Activated naive CD8-positive, alpha-beta T cell treated with anti-CD3 and anti-CD28 coated beads, Interleukin-2, amount 10 ng/mL, durations not matched to agents 7 days and 5 days (primary cell): ENCODE results near the gene KLK3. TPM values are rescaled to one million over a fixed set of nuclear protein-coding genes. Genes with fewer than 3 reads are reported as not detected.
A peak's percentile ranks its signal among the peaks of the same experiment; 100 is the strongest.
"Not testable (repeated sequence)": the region's sequence is repeated elsewhere in the genome, so short reads cannot be mapped to it uniquely, and the experiment has no call there.

Experiments
- ATAC-seq: fragments of 150-1000 bp; cut with Tn5 transposase; one replicate; pipeline ENCODE4 v1.10.0; 2021; ENCODE audit warnings: low read depth, moderate library complexity
- POLR2A ChIA-PET: fragments of 350-600 bp; sonication (Branson Sonifier 250); formaldehyde crosslinking; loops from one replicate; lab custom pipeline; 2021; ENCODE audit warnings: antibody characterized with exemption; lab: Charles Lee
- DNase-seq: peaks from one replicate; pipeline ENCODE4 v3.0.0; 2021
- H3K27ac Mint-ChIP-seq: one replicate; pipeline ENCODE4 v1.8.0; 2022; ENCODE audit warnings: mild to moderate bottlenecking, mixed read lengths
- H3K27me3 Mint-ChIP-seq: one replicate; pipeline ENCODE4 v1.8.0; 2022; ENCODE audit warnings: mild to moderate bottlenecking, moderate library complexity, mixed read lengths
- H3K36me3 Mint-ChIP-seq: one replicate; pipeline ENCODE4 v1.8.0; 2021; ENCODE audit warnings: mild to moderate bottlenecking, mixed read lengths
- H3K4me1 Mint-ChIP-seq: one replicate; pipeline ENCODE4 v1.8.0; 2021; ENCODE audit warnings: mixed read lengths
- H3K4me3 Mint-ChIP-seq: one replicate; pipeline ENCODE4 v1.8.0; 2022; ENCODE audit warnings: mild to moderate bottlenecking, moderate library complexity, mixed read lengths
- H3K9me3 Mint-ChIP-seq: one replicate; pipeline ENCODE4 v1.8.0; 2021; ENCODE audit warnings: mixed read lengths
- total RNA-seq, 2 experiments: library from RNA; stranded (reverse); gene quantifications; one replicate each; pipeline ENCODE4 v1.2.3, GENCODE V29; 2021

KLK3 gene
- total RNA-seq, 2 experiments from 2014 or later, result not detected

DNA sequence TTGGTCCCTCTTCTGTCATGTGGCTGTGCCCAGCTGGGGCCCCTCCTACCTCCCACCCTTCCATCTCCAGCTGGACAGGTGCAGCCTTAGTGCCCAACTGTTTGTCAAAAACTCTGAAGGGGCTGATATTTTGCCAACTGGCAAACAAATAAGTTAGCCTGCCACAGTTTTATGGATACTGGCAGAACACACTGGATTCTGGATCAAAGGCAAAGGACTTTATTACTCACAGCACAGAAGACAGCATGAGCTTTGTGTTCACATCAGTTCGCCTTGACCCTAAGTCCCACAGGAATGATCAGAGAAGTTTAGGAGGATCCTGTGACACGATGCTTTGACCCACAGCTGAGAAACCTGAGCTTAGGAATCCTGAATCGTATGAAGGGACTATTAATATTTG lies 34.9 kb downstream of the KLK3 start:
- ATAC-seq (no peak), DNase-seq (no peak)
- POLR2A ChIA-PET, result no interaction called here
- Mint-ChIP-seq H3K27ac (no peak overlapping the region), H3K27me3 (peaks cover 30% of the 10 kb centered on the region), H3K9me3 (peaks cover 5% of the 10 kb centered on the region), H3K36me3 (no peaks in the 10 kb centered on the region), H3K4me1 (peaks cover 2% of the 10 kb centered on the region), H3K4me3 (no peak overlapping the region)

GRCh38 chr19:50890422-50891252 lies 35.9 kb downstream of the KLK3 start:
- peaks cover 26% of the 10 kb centered on the region for H3K27me3 Mint-ChIP-seq
- H3K4me1 Mint-ChIP-seq, result peaks cover 2% of the 10 kb centered on the region
- peaks cover 6% of the 10 kb centered on the region for H3K9me3 Mint-ChIP-seq

GRCh38 chr19:50891253-50891625 lies 36.5 kb downstream of the KLK3 start:
- DNase-seq (no peak), ATAC-seq (no peak)
- Mint-ChIP-seq H3K9me3 (peaks cover 6% of the 10 kb centered on the region), H3K4me1 (peaks cover 2% of the 10 kb centered on the region), H3K36me3 (no peaks in the 10 kb centered on the region), H3K27ac (no peak overlapping the region), H3K27me3 (peaks cover 26% of the 10 kb centered on the region), H3K4me3 (no peak overlapping the region)
- POLR2A ChIA-PET, result no interaction called here

More at GRCh38 chr19:50890422-50891252, 35.9 kb downstream of the KLK3 start:
- Mint-ChIP-seq H3K27ac (no peak overlapping the region), H3K36me3 (no peaks in the 10 kb centered on the region), H3K4me3 (no peak overlapping the region)
- DNase-seq, result no peak
- POLR2A ChIA-PET, result no interaction called here
- no peak for ATAC-seq

GRCh38 chr19:50893047-50893736 lies 38.5 kb downstream of the KLK3 start:
- ATAC-seq, result no peak
- H3K9me3 Mint-ChIP-seq, result peaks cover 6% of the 10 kb centered on the region

DNA sequence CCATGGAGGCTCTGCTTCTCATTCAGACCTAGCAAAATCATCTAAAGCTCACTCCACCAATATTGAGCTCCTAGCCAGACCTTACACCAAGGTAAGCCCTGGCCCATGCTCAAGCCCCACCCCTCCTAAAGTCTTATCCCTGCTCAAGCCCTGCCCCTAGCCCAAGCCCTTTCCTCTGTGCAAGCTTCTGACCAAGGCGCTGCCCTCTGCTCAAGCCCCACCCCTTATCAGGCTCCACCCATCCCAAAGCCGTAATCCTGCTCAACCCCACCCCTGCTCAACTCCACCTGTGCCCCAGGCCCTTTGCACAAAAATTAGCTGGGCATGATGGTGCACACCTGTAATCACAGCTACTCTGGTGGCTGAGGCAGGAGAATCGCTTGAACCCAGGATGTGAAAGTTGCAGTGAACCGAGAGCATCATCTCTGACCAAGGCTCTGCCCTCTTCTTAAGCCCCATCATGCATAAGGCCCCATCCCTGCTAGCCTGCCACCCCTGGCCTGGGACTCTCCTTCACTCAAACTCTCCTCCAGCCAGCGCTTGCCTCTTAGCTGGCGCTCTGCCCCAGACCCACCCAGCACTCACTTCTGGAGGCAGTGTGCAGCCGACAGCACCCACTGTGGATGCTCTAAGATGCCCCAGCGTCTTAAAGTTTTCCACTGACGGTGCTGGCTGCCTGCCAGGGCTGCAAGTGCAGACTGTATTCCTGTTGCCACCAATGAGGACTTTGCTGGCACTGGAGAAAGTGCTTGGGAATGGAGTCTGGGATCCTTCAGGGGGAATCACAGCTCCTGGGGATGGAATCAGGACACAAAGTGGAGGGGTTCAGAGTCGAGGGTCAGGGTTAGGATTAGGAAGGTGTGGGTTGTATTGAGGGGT lies 40.0 kb downstream of the KLK3 start:
- Mint-ChIP-seq H3K4me1 (no peaks in the 10 kb centered on the region), H3K27me3 (peaks cover 20% of the 10 kb centered on the region), H3K36me3 (no peaks in the 10 kb centered on the region), H3K4me3 (no peak overlapping the region), H3K27ac (no peak overlapping the region), H3K9me3 (peaks cover 6% of the 10 kb centered on the region)
- no peak for DNase-seq
- no peak for ATAC-seq
- POLR2A ChIA-PET, result no interaction called here

More at GRCh38 chr19:50893047-50893736, 38.5 kb downstream of the KLK3 start:
- POLR2A ChIA-PET, result no interaction called here
- no peak overlapping the region for H3K27ac Mint-ChIP-seq
- peaks cover 28% of the 10 kb centered on the region for H3K27me3 Mint-ChIP-seq
- H3K36me3 Mint-ChIP-seq, result no peaks in the 10 kb centered on the region
- H3K4me1 Mint-ChIP-seq, result peaks cover 2% of the 10 kb centered on the region
- DNase-seq, result no peak
- no peak overlapping the region for H3K4me3 Mint-ChIP-seq

GRCh38 chr19:50896089-50896590 lies 41.4 kb downstream of the KLK3 start:
- peaks cover 18% of the 10 kb centered on the region for H3K27me3 Mint-ChIP-seq
- H3K4me3 Mint-ChIP-seq, H3K36me3 Mint-ChIP-seq, DNase-seq, ATAC-seq, POLR2A ChIA-PET, H3K4me1 Mint-ChIP-seq, H3K9me3 Mint-ChIP-seq, H3K27ac Mint-ChIP-seq: not testable (repeated sequence)

DNA sequence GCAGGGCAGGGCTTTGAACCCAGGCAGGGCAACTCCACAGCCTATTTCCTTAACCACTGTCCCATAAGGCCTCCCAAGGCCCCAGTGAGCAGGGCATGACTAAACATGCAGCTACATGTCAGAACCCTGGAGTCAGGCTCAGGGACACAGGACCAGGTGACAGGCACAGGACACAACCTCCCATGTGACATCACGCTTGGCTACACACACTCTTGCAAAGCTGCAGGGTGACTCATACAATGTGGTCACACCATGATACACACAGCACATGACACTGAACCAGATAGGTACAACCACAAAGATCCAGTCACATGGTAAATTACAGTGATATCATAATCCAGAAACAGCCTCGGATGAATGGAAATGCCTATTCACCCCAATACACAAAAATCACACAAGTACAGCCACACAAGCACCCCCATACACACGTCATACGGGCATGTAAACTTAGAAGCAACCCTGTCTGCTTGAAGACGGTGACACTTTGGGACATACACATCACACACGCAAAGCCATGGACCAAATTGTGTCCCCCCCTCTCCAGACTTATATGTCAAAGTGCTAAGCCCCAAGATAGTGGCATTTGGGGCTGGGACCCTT lies 42.0 kb downstream of the KLK3 start:
- ATAC-seq (no peak), DNase-seq (no peak)
- no peaks in the 10 kb centered on the region for H3K4me1 Mint-ChIP-seq
- H3K4me3 Mint-ChIP-seq, result no peak overlapping the region
- POLR2A ChIA-PET, result no interaction called here
- peaks cover 6% of the 10 kb centered on the region for H3K9me3 Mint-ChIP-seq
- peaks cover 17% of the 10 kb centered on the region for H3K27me3 Mint-ChIP-seq
- H3K27ac Mint-ChIP-seq, result no peak overlapping the region
- no peaks in the 10 kb centered on the region for H3K36me3 Mint-ChIP-seq

GRCh38 chr19:50897191-50897607 lies 42.5 kb downstream of the KLK3 start:
- peaks cover 16% of the 10 kb centered on the region for H3K27me3 Mint-ChIP-seq
- no peaks in the 10 kb centered on the region for H3K36me3 Mint-ChIP-seq

DNA sequence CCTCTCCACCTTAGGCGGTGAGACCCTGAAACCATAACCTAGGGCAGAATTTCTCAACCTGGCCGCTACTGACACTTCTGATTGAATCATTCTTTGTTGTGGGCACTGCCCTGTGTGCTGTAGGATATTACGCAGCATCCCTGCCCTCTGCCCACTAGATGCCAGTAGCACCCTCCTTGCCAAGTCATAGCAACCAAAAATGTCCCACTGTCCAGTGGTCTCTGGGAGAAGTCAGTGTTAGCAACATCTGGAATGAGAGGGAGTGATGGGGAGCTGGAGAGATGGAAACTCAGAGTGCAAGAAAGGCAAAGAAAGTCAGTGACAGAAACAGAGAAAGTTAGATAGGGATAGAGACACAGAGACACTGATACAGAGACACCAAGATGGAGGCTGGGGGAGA lies 42.9 kb downstream of the KLK3 start:
- no peak overlapping the region for H3K4me3 Mint-ChIP-seq
- no peaks in the 10 kb centered on the region for H3K36me3 Mint-ChIP-seq
- POLR2A ChIA-PET, result no interaction called here
- peaks cover 6% of the 10 kb centered on the region for H3K9me3 Mint-ChIP-seq
- no peak for DNase-seq
- no peak overlapping the region for H3K27ac Mint-ChIP-seq
- no peak for ATAC-seq
- H3K27me3 Mint-ChIP-seq, result peaks cover 16% of the 10 kb centered on the region
- no peaks in the 10 kb centered on the region for H3K4me1 Mint-ChIP-seq

More at GRCh38 chr19:50897191-50897607, 42.5 kb downstream of the KLK3 start:
- POLR2A ChIA-PET, result no interaction called here
- no peak overlapping the region for H3K27ac Mint-ChIP-seq
- peaks cover 6% of the 10 kb centered on the region for H3K9me3 Mint-ChIP-seq
- no peak for DNase-seq
- H3K4me1 Mint-ChIP-seq, result no peaks in the 10 kb centered on the region
- no peak for ATAC-seq
- no peak overlapping the region for H3K4me3 Mint-ChIP-seq

- DNase-seq (no peak), ATAC-seq (no peak)
- Mint-ChIP-seq H3K4me1 (no peaks in the 10 kb centered on the region), H3K27me3 (peaks cover 16% of the 10 kb centered on the region), H3K9me3 (peaks cover 6% of the 10 kb centered on the region), H3K27ac (no peak overlapping the region), H3K4me3 (no peak overlapping the region), H3K36me3 (no peaks in the 10 kb centered on the region)
- POLR2A ChIA-PET, result no interaction called here
Measured at GRCh38 chr19:50898018-50898417, 43.3 kb downstream of the KLK3 start.

DNA sequence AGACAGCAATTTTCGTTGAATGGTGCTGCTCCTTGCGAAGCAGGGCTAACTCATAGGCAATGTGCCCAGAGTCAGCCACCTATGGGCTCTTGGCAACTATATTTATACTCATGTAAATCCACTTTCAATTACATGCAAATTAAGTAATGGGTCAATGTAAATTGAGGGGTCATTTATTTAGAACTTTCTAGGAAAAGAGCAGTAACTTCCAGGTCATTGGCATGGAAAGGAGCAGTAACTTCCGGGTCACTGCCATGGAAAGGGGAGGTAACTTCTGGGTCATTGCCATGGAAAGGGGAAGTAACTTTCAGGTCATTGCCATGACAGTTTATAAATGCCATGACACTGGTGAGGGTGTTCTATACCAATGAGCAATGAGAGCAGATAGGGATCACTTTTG lies 44.9 kb downstream of the KLK3 start:
- H3K27me3 Mint-ChIP-seq, result peaks cover 13% of the 10 kb centered on the region

DNA sequence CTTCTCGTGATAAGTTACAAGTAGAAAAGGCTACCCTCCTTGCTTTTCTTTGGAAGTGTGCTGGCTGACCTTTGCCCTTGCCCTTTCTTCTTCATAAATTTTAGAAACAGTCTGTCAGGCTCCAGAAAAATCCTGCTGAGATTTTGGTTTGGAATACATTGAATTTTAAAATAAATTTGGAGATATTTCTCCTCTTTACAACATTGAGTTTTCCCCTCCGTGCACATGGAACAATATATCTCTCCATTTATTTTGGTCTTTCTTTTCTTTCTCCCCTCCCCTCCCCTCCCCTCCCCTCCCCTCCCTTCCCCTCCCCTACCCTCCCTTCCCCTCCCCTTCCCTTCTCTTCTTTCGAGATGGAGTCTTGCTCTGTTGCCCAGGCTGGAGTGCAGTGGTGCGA lies 47.9 kb downstream of the KLK3 start:
- peaks cover 22% of the 10 kb centered on the region for H3K27me3 Mint-ChIP-seq
- DNase-seq, result no peak
- H3K4me3 Mint-ChIP-seq, result no peak overlapping the region
- no peak overlapping the region for H3K27ac Mint-ChIP-seq
- no peaks in the 10 kb centered on the region for H3K4me1 Mint-ChIP-seq
- no peaks in the 10 kb centered on the region for H3K9me3 Mint-ChIP-seq
- no peak for ATAC-seq
- POLR2A ChIA-PET, result no interaction called here
- no peaks in the 10 kb centered on the region for H3K36me3 Mint-ChIP-seq

More for the DNA sequence above, 44.9 kb downstream of the KLK3 start:
- Mint-ChIP-seq H3K4me3 (no peak overlapping the region), H3K27ac (no peak overlapping the region), H3K36me3 (no peaks in the 10 kb centered on the region), H3K4me1 (no peaks in the 10 kb centered on the region), H3K9me3 (peaks cover 1% of the 10 kb centered on the region)
- POLR2A ChIA-PET, result no interaction called here
- ATAC-seq, result no peak
- no peak for DNase-seq

DNA sequence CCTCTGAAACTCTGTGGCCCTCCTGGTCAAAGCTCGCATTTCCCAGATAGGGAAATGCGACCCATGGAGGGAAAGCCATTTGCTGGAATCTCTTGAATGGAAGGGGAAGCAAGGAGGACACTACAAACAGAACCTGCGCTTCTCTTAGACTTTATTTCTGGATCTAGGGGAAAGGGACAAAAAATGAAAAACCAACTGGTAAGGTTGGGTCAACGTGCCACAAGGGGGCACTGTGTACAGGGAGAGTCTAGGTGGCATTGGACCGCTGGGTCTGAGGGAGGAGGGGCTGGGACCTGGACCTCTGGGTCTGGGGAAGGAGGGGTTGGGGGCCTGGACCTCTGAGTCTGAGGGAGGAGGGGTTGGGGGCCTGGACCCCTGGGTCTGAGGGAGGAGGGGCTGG lies 51.5 kb downstream of the KLK3 start:
- peaks cover 46% of the 10 kb centered on the region for H3K27me3 Mint-ChIP-seq
- DNase-seq (peak; percentile 44), ATAC-seq (no peak)
- H3K4me1 Mint-ChIP-seq, result no peaks in the 10 kb centered on the region
- no peaks in the 10 kb centered on the region for H3K36me3 Mint-ChIP-seq
- H3K4me3 Mint-ChIP-seq, result no peak overlapping the region
- no peak overlapping the region for H3K27ac Mint-ChIP-seq
- POLR2A ChIA-PET, result no interaction called here
- H3K9me3 Mint-ChIP-seq, result no peaks in the 10 kb centered on the region
